ENCODE measurements around the gene SMIM20. TPM values are rescaled to one million over a fixed set of nuclear protein-coding genes. Genes with fewer than 3 reads are reported as not detected.

Gene SMIM20
- total RNA-seq, 2 donors from 2014 or later: 0.99 to 21.5 TPM

- WGBS, 2 donors: 18 to 20% methylated on average over 11 of the region's 11 CpGs
- H3K27ac ChIP-seq: peak overlapping the region; percentile 41 to 78 (median 52)
These were observed 14.6 kb downstream of the SMIM20 start for GRCh38 chr4:25928379-25929297.

GRCh38 chr4:25929298-25929686 is 15.3 kb downstream of the SMIM20 start:
- 81 to 87% methylated on average over 7 of the region's 7 CpGs for WGBS, 2 donors
- TF ChIP-seq POLR2A (IDR thresholded peaks at IDR 0.05) (no peak), CTCF (IDR thresholded peaks at IDR 0.05) (no peak)
- intact Hi-C loops (cut with DNase I): no loop called here
- no peaks in the 10 kb centered on the region for H3K36me3 ChIP-seq (replicated peaks in 1 of 2; ENCODE audit: insufficient read depth in 1 of 2, low read depth in 2 of 2)
- DNase-seq (no peak), ATAC-seq (no peak)
- no peaks in the 10 kb centered on the region for H3K27me3 ChIP-seq
- peaks cover 26% of the 10 kb centered on the region for H3K4me1 ChIP-seq
- H3K4me3 ChIP-seq: no peak overlapping the region
- H3K9me3 ChIP-seq: no peaks in the 10 kb centered on the region
- peak overlapping the region in 3 of 4 donors; percentile 42 to 78 (median 62) for H3K27ac ChIP-seq

More at GRCh38 chr4:25928379-25929297, 14.6 kb downstream of the SMIM20 start:
- no peak for TF ChIP-seq CTCF (IDR thresholded peaks at IDR 0.05)
- TF ChIP-seq POLR2A (IDR thresholded peaks at IDR 0.05): no peak
- H3K27me3 ChIP-seq: no peaks in the 10 kb centered on the region
- peak; percentile 58 for ATAC-seq
- intact Hi-C loops (cut with DNase I): no loop called here
- no peak overlapping the region for H3K4me3 ChIP-seq
- DNase-seq: peak in 1 of 4 donors; percentile 16
- no peaks in the 10 kb centered on the region for H3K9me3 ChIP-seq
- no peaks in the 10 kb centered on the region for H3K36me3 ChIP-seq (replicated peaks in 1 of 2; ENCODE audit: insufficient read depth in 1 of 2, low read depth in 2 of 2)
- H3K4me1 ChIP-seq: peaks cover 26% of the 10 kb centered on the region

- ATAC-seq: no peak
- no peak for DNase-seq
- Histone ChIP-seq H3K9me3 (no peaks in the 10 kb centered on the region), H3K27ac (no peak overlapping the region), H3K4me3 (no peak overlapping the region), H3K36me3 (replicated peaks in 1 of 2; ENCODE audit: insufficient read depth in 1 of 2, low read depth in 2 of 2) (no peaks in the 10 kb centered on the region), H3K27me3 (no peaks in the 10 kb centered on the region), H3K4me1 (peaks cover 20% of the 10 kb centered on the region)
- TF ChIP-seq POLR2A (IDR thresholded peaks at IDR 0.05): no peak
- TF ChIP-seq CTCF (IDR thresholded peaks at IDR 0.05): no peak
- intact Hi-C loops (cut with DNase I): no loop called here
- 84 to 85% methylated on average over 6 of the region's 6 CpGs for WGBS, 2 donors
These were observed 16.8 kb downstream of the SMIM20 start for GRCh38 chr4:25930731-25931354.

- ATAC-seq (no peak), DNase-seq (no peak)
- H3K4me1 ChIP-seq: no peaks in the 10 kb centered on the region
- WGBS, 2 donors: 94 to 100% methylated on average over 2 of the region's 2 CpGs
- H3K4me3 ChIP-seq: no peak overlapping the region
- TF ChIP-seq POLR2A (IDR thresholded peaks at IDR 0.05): no peak
- no peak for TF ChIP-seq CTCF (IDR thresholded peaks at IDR 0.05)
- intact Hi-C loops (cut with DNase I): no loop called here
- no peak overlapping the region for H3K27ac ChIP-seq
- H3K36me3 ChIP-seq (replicated peaks in 1 of 2; ENCODE audit: insufficient read depth in 1 of 2, low read depth in 2 of 2): no peaks in the 10 kb centered on the region
- H3K27me3 ChIP-seq: no peaks in the 10 kb centered on the region
- H3K9me3 ChIP-seq: no peaks in the 10 kb centered on the region
These were observed 22.7 kb downstream of the SMIM20 start for GRCh38 chr4:25936696-25937095.

Data from body of pancreas (tissue), 4 donors.